GM12892 (cell line): ENCODE data around the gene EFCAB8.

Experiments
- POLR2A ChIP-seq: IDR thresholded peaks from 2 replicates; pipeline ENCODE4 v1.6.1; 2011; ENCODE audit warnings: low read depth, low read length, control low read depth
- POLR2AphosphoS5 ChIP-seq: IDR thresholded peaks from 2 replicates; pipeline ENCODE4 v1.6.1; 2011; ENCODE audit warnings: low read depth, low read length, control low read depth

DNA sequence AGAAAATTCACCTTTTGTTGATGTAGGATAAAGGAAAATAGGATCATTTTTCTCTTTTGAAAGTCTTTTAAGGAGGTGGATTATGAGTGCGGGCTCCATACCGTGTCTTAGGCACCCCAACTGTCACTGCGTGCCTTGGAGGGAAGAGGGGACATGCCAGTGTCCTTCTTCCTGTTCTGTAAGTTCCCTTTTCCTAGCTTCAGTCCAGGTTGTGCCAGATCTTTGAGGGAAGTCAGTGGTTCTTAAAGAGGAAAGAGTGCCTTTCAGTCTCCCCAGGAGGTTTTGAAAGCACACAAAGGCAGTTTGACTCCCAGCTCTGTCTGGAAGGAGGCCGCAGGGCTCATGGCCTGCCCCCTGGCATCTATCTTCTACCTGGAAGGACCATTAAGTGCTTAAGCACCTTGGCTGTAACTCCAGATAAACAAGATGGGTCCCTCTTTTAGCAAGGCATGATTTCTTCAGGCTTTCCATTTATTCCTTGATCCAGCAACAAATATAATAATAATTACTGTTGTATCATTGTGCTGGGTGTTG lies 13.0 kb downstream of the EFCAB8 start:
- TF ChIP-seq POLR2A (no peak), POLR2AphosphoS5 (no peak)
